HEK293 (cell line): ENCODE data around the gene PPP2R5E.

Source experiments
- CTCF ChIA-PET: fragments of 350-600 bp; formaldehyde crosslinking; extraction: SDS; loops from one replicate; lab custom pipeline; 2021; ENCODE audit warnings: antibody characterized with exemption; lab: Yijun Ruan, JAX
- POLR2A ChIA-PET: fragments of 300-600 bp; formaldehyde crosslinking; extraction: SDS; loops from one replicate; lab custom pipeline; 2020; ENCODE audit warnings: antibody characterized with exemption, inconsistent platforms; lab: Yijun Ruan, JAX
- H3K27ac ChIP-seq: fragments of 200-500 bp; sonication (Bioruptor generic); 2 replicates; pipeline ENCODE4 v1.5.1; 2014; ENCODE audit warnings: low read depth, low read length, control low read depth, inconsistent platforms; ENCODE audit errors: extremely low read depth
- H3K36me3 ChIP-seq, 2 experiments: fragments of 200-500 bp in 1 of 2; sonication (Bioruptor generic) in 1 of 2; 1 replicate in 1 of 2; 2 replicates in 1 of 2; pipeline ENCODE4 v1.5.1; 2014 to 2017; ENCODE audit warnings: inconsistent platforms in 2 of 2, low read length in 2 of 2; ENCODE audit not compliant: control insufficient read depth in 2 of 2, insufficient read depth in 1 of 2
- H3K4me1 ChIP-seq: fragments of 200-500 bp; sonication (Bioruptor generic); 2 replicates; pipeline ENCODE4 v1.5.1; 2014; ENCODE audit warnings: mild to moderate bottlenecking, low read length, inconsistent platforms; ENCODE audit not compliant: control insufficient read depth, insufficient read depth
- H3K4me3 ChIP-seq: 2 replicates; pipeline ENCODE4 v1.5.1; 2011; ENCODE audit warnings: low read depth, mild to moderate bottlenecking, control low read depth, low read length, moderate library complexity
- H3K9me3 ChIP-seq: fragments of 200-500 bp; sonication (Bioruptor generic); 2 replicates; pipeline ENCODE4 v1.5.1; 2014; ENCODE audit warnings: low read depth, low read length, inconsistent platforms; ENCODE audit not compliant: control insufficient read depth, insufficient read depth
- EGR2 ChIP-seq: fragments of 450-650 bp; formaldehyde crosslinking; IDR thresholded peaks from 2 replicates; pipeline ENCODE4 v1.5.1; 2016; ENCODE audit warnings: low read depth, missing biosample characterization, missing genetic modification characterization
- FEZF1 ChIP-seq: fragments of 450-650 bp; formaldehyde crosslinking; IDR thresholded peaks from 2 replicates; pipeline ENCODE4 v1.5.1; 2016; ENCODE audit warnings: missing biosample characterization, missing genetic modification characterization
- GFI1B ChIP-seq: fragments of 450-650 bp; formaldehyde crosslinking; IDR thresholded peaks from 2 replicates; pipeline ENCODE4 v1.5.1; 2016; ENCODE audit warnings: missing biosample characterization, missing genetic modification characterization
- GLIS1 ChIP-seq: fragments of 450-650 bp; formaldehyde crosslinking; IDR thresholded peaks from 2 replicates; pipeline ENCODE4 v1.5.1; 2016; ENCODE audit warnings: missing biosample characterization, missing genetic modification characterization
- GLIS2 ChIP-seq: fragments of 450-650 bp; formaldehyde crosslinking; IDR thresholded peaks from 2 replicates; pipeline ENCODE4 v1.5.1; 2016; ENCODE audit warnings: missing biosample characterization, missing genetic modification characterization
- MEIS1 ChIP-seq: sonication (generic); formaldehyde crosslinking; IDR thresholded peaks from 2 replicates; pipeline ENCODE4 v1.8.1; 2022; ENCODE audit warnings: missing genetic modification reagents, mild to moderate bottlenecking, borderline replicate concordance
- SP2 ChIP-seq: fragments of 450-650 bp; formaldehyde crosslinking; IDR thresholded peaks from 2 replicates; pipeline ENCODE4 v1.5.1; 2016; ENCODE audit warnings: missing biosample characterization, missing genetic modification characterization
- YY2 ChIP-seq: fragments of 450-650 bp; formaldehyde crosslinking; IDR thresholded peaks from 2 replicates; pipeline ENCODE4 v1.5.1; 2016; ENCODE audit warnings: missing biosample characterization, missing genetic modification characterization
- ZBTB44 ChIP-seq: fragments of 450-650 bp; IDR thresholded peaks from 2 replicates; pipeline ENCODE4 v1.5.1; 2018; ENCODE audit warnings: missing biosample characterization, mild to moderate bottlenecking, missing genetic modification characterization
- ZIC2 ChIP-seq: fragments of 450-650 bp; formaldehyde crosslinking; IDR thresholded peaks from 2 replicates; pipeline ENCODE4 v1.5.1; 2016; ENCODE audit warnings: missing biosample characterization, missing genetic modification characterization
- ZNF133 ChIP-seq: fragments of 450-650 bp; formaldehyde crosslinking; IDR thresholded peaks from 2 replicates; pipeline ENCODE4 v1.5.1; 2016; ENCODE audit warnings: missing biosample characterization, missing genetic modification characterization
- ZNF155 ChIP-seq: fragments of 450-650 bp; formaldehyde crosslinking; IDR thresholded peaks from 2 replicates; pipeline ENCODE4 v1.5.1; 2016; ENCODE audit warnings: missing biosample characterization, missing genetic modification characterization
- ZNF174 ChIP-seq: fragments of 450-650 bp; formaldehyde crosslinking; IDR thresholded peaks from 2 replicates; pipeline ENCODE4 v1.5.0; 2017; ENCODE audit warnings: missing biosample characterization, mild to moderate bottlenecking, missing genetic modification characterization
- ZNF175 ChIP-seq: fragments of 450-650 bp; formaldehyde crosslinking; IDR thresholded peaks from 2 replicates; pipeline ENCODE4 v1.5.1; 2016; ENCODE audit warnings: missing biosample characterization, missing genetic modification characterization
- ZNF184 ChIP-seq: fragments of 450-650 bp; IDR thresholded peaks from 2 replicates; pipeline ENCODE4 v1.5.1; 2018; ENCODE audit warnings: missing biosample characterization, mild to moderate bottlenecking, missing genetic modification characterization
- ZNF366 ChIP-seq: fragments of 450-650 bp; formaldehyde crosslinking; conservative IDR thresholded peaks from 2 replicates; pipeline ENCODE4 v1.5.1; 2016; ENCODE audit warnings: missing biosample characterization, missing genetic modification characterization
- ZNF394 ChIP-seq: fragments of 450-650 bp; formaldehyde crosslinking; IDR thresholded peaks from 2 replicates; pipeline ENCODE4 v1.5.1; 2016; ENCODE audit warnings: missing biosample characterization, missing genetic modification characterization, mild to moderate bottlenecking, moderate library complexity, borderline replicate concordance
- ZNF423 ChIP-seq: fragments of 450-650 bp; formaldehyde crosslinking; IDR thresholded peaks from 2 replicates; pipeline ENCODE4 v1.5.1; 2016; ENCODE audit warnings: missing biosample characterization, missing genetic modification characterization
- ZNF473 ChIP-seq: fragments of 450-650 bp; formaldehyde crosslinking; IDR thresholded peaks from 2 replicates; pipeline ENCODE4 v1.5.1; 2017; ENCODE audit warnings: missing biosample characterization, missing genetic modification characterization
- ZNF629 ChIP-seq: fragments of 450-650 bp; formaldehyde crosslinking; IDR thresholded peaks from 2 replicates; pipeline ENCODE4 v1.5.1; 2017; ENCODE audit warnings: missing biosample characterization, missing genetic modification characterization
- ZNF670 ChIP-seq: fragments of 450-650 bp; formaldehyde crosslinking; IDR thresholded peaks from 2 replicates; pipeline ENCODE4 v1.5.1; 2016; ENCODE audit warnings: missing biosample characterization, missing genetic modification characterization, low read depth
- ZNF677 ChIP-seq: fragments of 450-650 bp; IDR thresholded peaks from 2 replicates; pipeline ENCODE4 v1.5.0; 2018; ENCODE audit warnings: missing biosample characterization, mild to moderate bottlenecking, missing genetic modification characterization, moderate library complexity
- ZNF837 ChIP-seq: fragments of 450-650 bp; formaldehyde crosslinking; IDR thresholded peaks from 2 replicates; pipeline ENCODE4 v1.5.1; 2016; ENCODE audit warnings: missing biosample characterization, missing genetic modification characterization
- TF ChIP-seq, protein P1 (sequence below): IDR thresholded peaks from 2 replicates; pipeline ENCODE4 v1.6.1; 2011; ENCODE audit warnings: mild to moderate bottlenecking, low read depth, low read length, borderline replicate concordance
- TF ChIP-seq, protein P2 (sequence below): fragments of 450-650 bp; formaldehyde crosslinking; IDR thresholded peaks from 2 replicates; pipeline ENCODE4 v1.5.1; 2016; ENCODE audit warnings: missing biosample characterization, missing genetic modification characterization
- TF ChIP-seq, protein P3 (sequence below): fragments of 450-650 bp; formaldehyde crosslinking; IDR thresholded peaks from 2 replicates; pipeline ENCODE4 v1.5.0; 2017; ENCODE audit warnings: missing biosample characterization, missing genetic modification characterization, borderline replicate concordance
- TF ChIP-seq, protein P4 (sequence below): fragments of 450-650 bp; formaldehyde crosslinking; IDR thresholded peaks from 2 replicates; pipeline ENCODE4 v1.5.1; 2016; ENCODE audit warnings: missing biosample characterization, missing genetic modification characterization

PPP2R5E gene

DNA sequence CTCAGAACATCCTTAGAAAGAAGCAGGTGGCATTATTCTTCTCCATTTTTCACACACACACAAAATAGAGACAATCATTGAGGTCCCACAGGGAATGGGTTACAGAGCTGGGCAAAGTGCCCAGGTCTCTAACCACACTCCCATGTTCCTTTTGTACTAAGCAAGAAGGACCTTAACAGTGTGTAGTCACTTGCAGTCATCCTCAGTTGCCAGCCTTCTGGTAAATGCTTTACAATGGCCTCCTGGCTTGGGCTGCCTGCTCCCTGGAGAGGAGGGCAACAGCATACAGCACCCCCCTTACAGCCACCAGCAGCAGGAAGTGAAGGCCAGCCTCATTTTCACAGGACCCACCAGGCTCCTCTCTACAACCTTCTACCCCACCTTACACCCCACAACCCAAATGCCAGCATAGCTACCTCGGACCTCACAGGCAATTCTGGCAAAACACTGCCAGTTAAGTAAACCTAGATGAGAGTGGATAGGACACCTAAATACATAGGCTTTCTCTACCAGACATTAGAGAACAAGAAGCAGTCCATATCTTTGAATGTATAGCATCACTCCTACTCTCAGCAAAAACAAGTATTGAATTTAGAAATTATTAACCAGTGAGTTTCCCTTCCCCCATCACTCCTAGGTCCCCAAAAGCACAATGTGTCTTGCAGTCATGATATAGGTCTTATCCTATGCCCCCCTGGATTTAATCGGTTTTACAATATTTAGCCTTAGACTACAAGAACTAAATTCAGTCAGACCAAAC lies 88.1 kb downstream of the PPP2R5E start:
- TF ChIP-seq, protein P1, sequence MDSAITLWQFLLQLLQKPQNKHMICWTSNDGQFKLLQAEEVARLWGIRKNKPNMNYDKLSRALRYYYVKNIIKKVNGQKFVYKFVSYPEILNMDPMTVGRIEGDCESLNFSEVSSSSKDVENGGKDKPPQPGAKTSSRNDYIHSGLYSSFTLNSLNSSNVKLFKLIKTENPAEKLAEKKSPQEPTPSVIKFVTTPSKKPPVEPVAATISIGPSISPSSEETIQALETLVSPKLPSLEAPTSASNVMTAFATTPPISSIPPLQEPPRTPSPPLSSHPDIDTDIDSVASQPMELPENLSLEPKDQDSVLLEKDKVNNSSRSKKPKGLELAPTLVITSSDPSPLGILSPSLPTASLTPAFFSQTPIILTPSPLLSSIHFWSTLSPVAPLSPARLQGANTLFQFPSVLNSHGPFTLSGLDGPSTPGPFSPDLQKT = no peak
- TF ChIP-seq ZNF174 (tag by site-specific recombination) (no peak), ZIC2 (tag by site-specific recombination) (0 out of 2 replicates have a peak, but pooled peaks have one; percentile 23), YY2 (tag by site-specific recombination) (no peak), FEZF1 (tag by site-specific recombination) (peak; percentile 76), ZNF423 (0 out of 2 replicates have a peak, but pooled peaks have one; percentile 42), ZNF133 (tag by site-specific recombination) (no peak), GFI1B (no peak), GLIS2 (tag by site-specific recombination) (no peak), GLIS1 (tag by site-specific recombination) (peak; percentile 64)
- TF ChIP-seq, protein P2, sequence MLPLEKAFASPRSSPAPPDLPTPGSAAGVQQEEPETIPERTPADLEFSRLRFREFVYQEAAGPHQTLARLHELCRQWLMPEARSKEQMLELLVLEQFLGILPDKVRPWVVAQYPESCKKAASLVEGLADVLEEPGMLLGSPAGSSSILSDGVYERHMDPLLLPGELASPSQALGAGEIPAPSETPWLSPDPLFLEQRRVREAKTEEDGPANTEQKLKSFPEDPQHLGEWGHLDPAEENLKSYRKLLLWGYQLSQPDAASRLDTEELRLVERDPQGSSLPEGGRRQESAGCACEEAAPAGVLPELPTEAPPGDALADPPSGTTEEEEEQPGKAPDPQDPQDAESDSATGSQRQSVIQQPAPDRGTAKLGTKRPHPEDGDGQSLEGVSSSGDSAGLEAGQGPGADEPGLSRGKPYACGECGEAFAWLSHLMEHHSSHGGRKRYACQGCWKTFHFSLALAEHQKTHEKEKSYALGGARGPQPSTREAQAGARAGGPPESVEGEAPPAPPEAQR = no peak
- Histone ChIP-seq H3K9me3 (no peaks in the 10 kb centered on the region), H3K36me3 (peaks cover 0 to 11% of the 10 kb centered on the region in 2 experiments; a peak in 1 of 3 replicates), H3K27ac (no peak overlapping the region), H3K4me1 (peaks cover 3% of the 10 kb centered on the region; the same call in 1 of the 2 replicates), H3K4me3 (no peak overlapping the region)
- ChIA-PET POLR2A (interaction anchor here (1.1 kb wide), 1 partner anchor 88 kb away, joined by 3 read pairs; the partner anchor contains the start of gene PPP2R5E), CTCF (no interaction called here)

- POLR2A ChIA-PET = interaction anchor here (0.6 to 1.1 kb wide), 2 partner anchors 28 to 89 kb away, joined by 3 read pairs; partner anchors contain the start of gene PPP2R5E
- H3K4me3 ChIP-seq = no peak overlapping the region
- H3K9me3 ChIP-seq = no peaks in the 10 kb centered on the region
- H3K36me3 ChIP-seq = peaks cover 0 to 11% of the 10 kb centered on the region in 2 experiments; a peak in 1 of 3 replicates
- H3K27ac ChIP-seq = no peak overlapping the region
- H3K4me1 ChIP-seq = peaks cover 3% of the 10 kb centered on the region; the same call in 1 of the 2 replicates
- CTCF ChIA-PET = no interaction called here
- TF ChIP-seq ZNF473 = no peak
- TF ChIP-seq MEIS1 (CRISPR knock-in tag) = no peak
- TF ChIP-seq, protein P3, sequence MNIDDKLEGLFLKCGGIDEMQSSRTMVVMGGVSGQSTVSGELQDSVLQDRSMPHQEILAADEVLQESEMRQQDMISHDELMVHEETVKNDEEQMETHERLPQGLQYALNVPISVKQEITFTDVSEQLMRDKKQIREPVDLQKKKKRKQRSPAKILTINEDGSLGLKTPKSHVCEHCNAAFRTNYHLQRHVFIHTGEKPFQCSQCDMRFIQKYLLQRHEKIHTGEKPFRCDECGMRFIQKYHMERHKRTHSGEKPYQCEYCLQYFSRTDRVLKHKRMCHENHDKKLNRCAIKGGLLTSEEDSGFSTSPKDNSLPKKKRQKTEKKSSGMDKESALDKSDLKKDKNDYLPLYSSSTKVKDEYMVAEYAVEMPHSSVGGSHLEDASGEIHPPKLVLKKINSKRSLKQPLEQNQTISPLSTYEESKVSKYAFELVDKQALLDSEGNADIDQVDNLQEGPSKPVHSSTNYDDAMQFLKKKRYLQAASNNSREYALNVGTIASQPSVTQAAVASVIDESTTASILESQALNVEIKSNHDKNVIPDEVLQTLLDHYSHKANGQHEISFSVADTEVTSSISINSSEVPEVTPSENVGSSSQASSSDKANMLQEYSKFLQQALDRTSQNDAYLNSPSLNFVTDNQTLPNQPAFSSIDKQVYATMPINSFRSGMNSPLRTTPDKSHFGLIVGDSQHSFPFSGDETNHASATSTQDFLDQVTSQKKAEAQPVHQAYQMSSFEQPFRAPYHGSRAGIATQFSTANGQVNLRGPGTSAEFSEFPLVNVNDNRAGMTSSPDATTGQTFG = no peak
- no peak for TF ChIP-seq ZNF677 (tag by site-specific recombination)
- no peak for TF ChIP-seq EGR2 (tag by site-specific recombination)
- TF ChIP-seq, protein P4, sequence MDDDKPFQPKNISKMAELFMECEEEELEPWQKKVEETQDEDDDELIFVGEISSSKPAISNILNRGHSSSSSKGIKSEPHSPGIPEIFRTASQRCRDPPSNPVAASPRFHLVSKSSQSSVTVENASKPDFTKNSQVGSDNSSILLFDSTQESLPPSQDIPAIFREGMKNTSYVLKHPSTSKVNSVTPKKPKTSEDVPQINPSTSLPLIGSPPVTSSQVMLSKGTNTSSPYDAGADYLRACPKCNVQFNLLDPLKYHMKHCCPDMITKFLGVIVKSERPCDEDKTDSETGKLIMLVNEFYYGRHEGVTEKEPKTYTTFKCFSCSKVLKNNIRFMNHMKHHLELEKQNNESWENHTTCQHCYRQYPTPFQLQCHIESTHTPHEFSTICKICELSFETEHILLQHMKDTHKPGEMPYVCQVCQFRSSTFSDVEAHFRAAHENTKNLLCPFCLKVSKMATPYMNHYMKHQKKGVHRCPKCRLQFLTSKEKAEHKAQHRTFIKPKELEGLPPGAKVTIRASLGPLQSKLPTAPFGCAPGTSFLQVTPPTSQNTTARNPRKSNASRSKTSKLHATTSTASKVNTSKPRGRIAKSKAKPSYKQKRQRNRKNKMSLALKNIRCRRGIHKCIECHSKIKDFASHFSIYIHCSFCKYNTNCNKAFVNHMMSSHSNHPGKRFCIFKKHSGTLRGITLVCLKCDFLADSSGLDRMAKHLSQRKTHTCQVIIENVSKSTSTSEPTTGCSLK = no peak
- TF ChIP-seq ZNF670 (tag by site-specific recombination) = no peak
- no peak for TF ChIP-seq ZNF155 (tag by site-specific recombination)
- no peak for TF ChIP-seq ZBTB44
- TF ChIP-seq ZNF366 (tag by site-specific recombination) = no peak
- TF ChIP-seq ZNF837 = no peak
- TF ChIP-seq ZNF184 = no peak
- TF ChIP-seq ZNF629 (tag by site-specific recombination) = no peak
- no peak for TF ChIP-seq SP2
- no peak for TF ChIP-seq ZNF175 (tag by site-specific recombination)
- no peak for TF ChIP-seq ZNF394 (tag by site-specific recombination)
Observed at GRCh38 chr14:63454436-63454835, 88.7 kb downstream of the PPP2R5E start.
